ENCODE data around the gene ARL6IP4.

ARL6IP4 gene

DNA sequence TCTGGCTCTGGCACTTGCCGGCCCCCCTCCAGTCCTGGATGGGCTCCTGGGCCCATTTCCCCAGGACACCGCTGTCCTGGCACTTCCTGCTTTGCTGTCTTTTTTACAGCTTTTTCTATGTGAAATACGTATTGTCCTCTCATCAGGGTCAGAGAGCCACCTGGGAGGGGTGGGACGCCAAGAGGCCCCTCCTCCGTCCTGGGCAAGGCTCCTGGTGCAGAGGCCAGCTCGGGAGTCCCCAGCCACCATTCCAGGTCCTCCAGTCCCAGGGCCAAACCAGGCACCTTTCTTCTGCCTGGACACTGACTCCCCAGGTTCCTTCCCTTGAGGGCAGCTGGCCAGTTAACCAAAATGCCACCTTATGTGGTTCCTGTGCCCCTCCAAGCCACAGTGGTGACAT is 22.8 kb downstream of the ARL6IP4 start:
- H3K9ac ChIP-seq: no peak overlapping the region
- H3K79me2 ChIP-seq: no peaks in the 10 kb centered on the region
- H3K27ac ChIP-seq: no peak overlapping the region
- no peak overlapping the region for H3K4me3 ChIP-seq (ENCODE audit: low read depth, low read length)
- H3K4me1 ChIP-seq: no peaks in the 10 kb centered on the region
- no peak overlapping the region for H2AFZ ChIP-seq
- H3K4me2 ChIP-seq (ENCODE audit: low read length): no peak overlapping the region
- no peak for TF ChIP-seq CTCF (IDR thresholded peaks at IDR 0.05)
- H3K9me3 ChIP-seq (ENCODE audit: control insufficient read depth, low read length): no peaks in the 10 kb centered on the region
- no peaks in the 10 kb centered on the region for H3K27me3 ChIP-seq (ENCODE audit: control insufficient read depth, insufficient read depth, low read length)
- H3K36me3 ChIP-seq (ENCODE audit: control insufficient read depth, insufficient read depth, low read length): no peaks in the 10 kb centered on the region

- H2AFZ ChIP-seq: no peak overlapping the region
- H3K27ac ChIP-seq: no peak overlapping the region
- TF ChIP-seq CTCF (IDR thresholded peaks at IDR 0.05): no peak
- no peaks in the 10 kb centered on the region for H3K36me3 ChIP-seq (ENCODE audit: control insufficient read depth, insufficient read depth, low read length)
- no peaks in the 10 kb centered on the region for H3K79me2 ChIP-seq
- no peaks in the 10 kb centered on the region for H3K4me1 ChIP-seq
- H3K9me3 ChIP-seq (ENCODE audit: control insufficient read depth, low read length): no peaks in the 10 kb centered on the region
- H3K4me3 ChIP-seq (ENCODE audit: low read depth, low read length): no peak overlapping the region
- no peak overlapping the region for H3K9ac ChIP-seq
- H3K27me3 ChIP-seq (ENCODE audit: control insufficient read depth, insufficient read depth, low read length): no peaks in the 10 kb centered on the region
- no peak overlapping the region for H3K4me2 ChIP-seq (ENCODE audit: low read length)
Observed at GRCh38 chr12:123004287-123004686, 23.8 kb downstream of the ARL6IP4 start.

- no peaks in the 10 kb centered on the region for H3K4me1 ChIP-seq
- no peak overlapping the region for H3K4me3 ChIP-seq (ENCODE audit: low read depth, low read length)
- H2AFZ ChIP-seq: no peak overlapping the region
- no peak overlapping the region for H3K9ac ChIP-seq
- H3K27me3 ChIP-seq (ENCODE audit: control insufficient read depth, insufficient read depth, low read length): no peaks in the 10 kb centered on the region
- H3K9me3 ChIP-seq (ENCODE audit: control insufficient read depth, low read length): no peaks in the 10 kb centered on the region
- H3K27ac ChIP-seq: no peak overlapping the region
- no peaks in the 10 kb centered on the region for H3K36me3 ChIP-seq (ENCODE audit: control insufficient read depth, insufficient read depth, low read length)
- H3K4me2 ChIP-seq (ENCODE audit: low read length): no peak overlapping the region
- H3K79me2 ChIP-seq: no peaks in the 10 kb centered on the region
- no peak for TF ChIP-seq CTCF (IDR thresholded peaks at IDR 0.05)
Observed at GRCh38 chr12:123005081-123005626, 24.7 kb downstream of the ARL6IP4 start.

DNA sequence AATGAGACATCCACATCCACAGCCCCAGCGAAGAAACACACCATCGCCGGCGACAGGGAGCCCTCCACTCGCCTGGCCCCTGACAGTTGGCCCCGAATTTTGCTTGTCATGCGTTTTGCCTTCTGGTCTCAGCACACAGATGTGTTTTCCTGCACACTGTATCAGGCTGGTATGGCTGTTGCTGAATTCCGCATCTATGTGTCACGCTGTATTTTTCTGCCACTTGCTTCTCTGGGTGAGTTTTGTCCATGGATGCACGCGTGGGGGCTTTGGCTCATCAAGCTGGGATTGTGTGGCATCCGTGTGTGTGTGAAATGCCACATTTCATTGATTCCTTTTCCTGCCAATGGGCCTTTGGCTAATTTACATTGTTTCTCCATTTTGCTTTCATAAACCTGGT is 26.5 kb downstream of the ARL6IP4 start:
- H3K9ac ChIP-seq: no peak overlapping the region
- H3K27me3 ChIP-seq (ENCODE audit: control insufficient read depth, insufficient read depth, low read length): no peaks in the 10 kb centered on the region
- H3K27ac ChIP-seq: no peak overlapping the region
- no peaks in the 10 kb centered on the region for H3K79me2 ChIP-seq
- no peaks in the 10 kb centered on the region for H3K9me3 ChIP-seq (ENCODE audit: control insufficient read depth, low read length)
- H3K4me3 ChIP-seq (ENCODE audit: low read depth, low read length): no peak overlapping the region
- H3K4me2 ChIP-seq (ENCODE audit: low read length): no peak overlapping the region
- no peaks in the 10 kb centered on the region for H3K4me1 ChIP-seq
- no peak for TF ChIP-seq CTCF (IDR thresholded peaks at IDR 0.05)
- no peak overlapping the region for H2AFZ ChIP-seq
- no peaks in the 10 kb centered on the region for H3K36me3 ChIP-seq (ENCODE audit: control insufficient read depth, insufficient read depth, low read length)

DNA sequence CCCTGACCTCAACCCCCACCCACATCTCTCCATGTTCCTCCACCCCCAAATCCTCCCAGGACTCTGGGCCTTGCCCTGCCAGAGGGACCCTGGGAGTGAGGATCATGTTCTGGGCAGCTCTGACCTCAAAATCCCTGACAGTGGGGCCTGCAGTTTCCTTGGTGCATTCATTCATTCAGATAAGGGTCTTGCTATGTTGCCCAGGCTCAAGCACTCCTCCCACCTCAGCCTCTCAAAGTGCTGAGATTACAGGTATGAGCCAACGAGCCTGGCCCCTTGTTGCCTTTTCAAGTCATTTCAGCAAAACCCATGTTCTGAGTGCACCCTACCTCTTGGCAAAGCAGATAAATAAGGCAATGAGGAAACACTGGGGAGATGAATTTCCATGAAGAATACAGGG is 29.6 kb downstream of the ARL6IP4 start:
- H3K27ac ChIP-seq: no peak overlapping the region
- no peak overlapping the region for H3K9ac ChIP-seq
- no peaks in the 10 kb centered on the region for H3K9me3 ChIP-seq (ENCODE audit: control insufficient read depth, low read length)
- TF ChIP-seq CTCF (IDR thresholded peaks at IDR 0.05): no peak
- H3K4me3 ChIP-seq (ENCODE audit: low read depth, low read length): no peak overlapping the region
- no peaks in the 10 kb centered on the region for H3K79me2 ChIP-seq
- H3K36me3 ChIP-seq (ENCODE audit: control insufficient read depth, insufficient read depth, low read length): no peaks in the 10 kb centered on the region
- no peak overlapping the region for H3K4me2 ChIP-seq (ENCODE audit: low read length)
- H2AFZ ChIP-seq: no peak overlapping the region
- no peaks in the 10 kb centered on the region for H3K27me3 ChIP-seq (ENCODE audit: control insufficient read depth, insufficient read depth, low read length)
- no peaks in the 10 kb centered on the region for H3K4me1 ChIP-seq

Measured in parathyroid adenoma (tissue), 2 donors.